Esophagus squamous epithelium (tissue), 5 donors: Measurements from ENCODE around the gene WDR88. TPM values are rescaled to one million over a fixed set of nuclear protein-coding genes. Genes with fewer than 3 reads are reported as not detected.

Experiments
- DNase-seq: peaks from one replicate; lab custom pipeline; 2025; lab: John Stamatoyannopoulos, UW
- H3K27ac ChIP-seq, 4 donors: fragments of 200-600 bp; sonication (generic); one replicate each; pipeline ENCODE4 v1.5.1; 2016 to 2019; ENCODE audit warnings: mild to moderate bottlenecking in 1 of 4
- H3K27me3 ChIP-seq, 4 donors: fragments of 200-600 bp; sonication (generic); 1 replicate in 3 of 4; 2 replicates in 1 of 4; pipeline versions ENCODE4 v1.5.1 to v1.6.0; 2017 to 2021; ENCODE audit warnings: antibody characterized with exemption in 1 of 4
- H3K36me3 ChIP-seq, 3 donors: fragments of 200-600 bp; sonication (generic); one replicate each; pipeline ENCODE4 v1.5.1; 2016 to 2019
- H3K4me1 ChIP-seq, 3 donors: fragments of 200-600 bp; sonication (generic); one replicate each; pipeline ENCODE4 v1.5.1; 2017 to 2019
- H3K4me3 ChIP-seq, 4 donors: fragments of 200-600 bp; sonication (generic); 1 replicate in 3 of 4; 2 replicates in 1 of 4; pipeline ENCODE4 v1.5.1; 2016 to 2019; ENCODE audit warnings: mild to moderate bottlenecking in 2 of 4, moderate library complexity in 1 of 4
- H3K9me3 ChIP-seq, 3 donors: fragments of 200-600 bp; sonication (generic); one replicate each; pipeline ENCODE4 v1.5.1; 2016 to 2019
- CTCF ChIP-seq, 6 experiments: fragments of 450-650 bp in 4 of 6; fragments of 200-600 bp in 2 of 6; sonication (generic) in 2 of 6; IDR thresholded peaks; one replicate each; pipeline ENCODE4 v1.5.1; 2016 to 2019; ENCODE audit warnings: antibody characterized with exemption in 6 of 6, mild to moderate bottlenecking in 4 of 6, moderate library complexity in 4 of 6
- POLR2A ChIP-seq, 4 donors: fragments of 450-650 bp; IDR thresholded peaks; one replicate each; pipeline ENCODE4 v1.6.1; 2017; ENCODE audit warnings: antibody characterized with exemption in 4 of 4, mild to moderate bottlenecking in 4 of 4, moderate library complexity in 3 of 4
- WGBS, 2 donors: methylation state at CpG; one replicate each; pipeline ENCODE4 v1.1.5; 2018; 5-methylcytosine and 5-hydroxymethylcytosine counted together
- intact Hi-C: fragments of 100-400 bp; cut with DNase I; formaldehyde crosslinking; loops from one replicate; pipeline ENCODE4 v1.15.0; 2022
- total RNA-seq, 4 donors: library from RNA; depleted of rRNA; stranded (reverse); fragments of >200 nt; gene quantifications; one replicate each; pipeline ENCODE4 v1.1.0, GENCODE V29; 2016
- donor health status: DM: yes; HTN: yes; CAD: no.

Gene WDR88
- total RNA-seq, 4 donors from 2014 or later: not detected

GRCh38 chr19:33090179-33090578, 41.7 kb upstream of the WDR88 start:
- no peaks in the 10 kb centered on the region for H3K9me3 ChIP-seq
- no peak overlapping the region for H3K4me3 ChIP-seq
- DNase-seq: no peak
- 90 to 91% methylated on average over 3 of the region's 3 CpGs for WGBS, 2 donors
- no peak overlapping the region for H3K27ac ChIP-seq
- peaks cover 6 to 78% (median 27%) of the 10 kb centered on the region in 3 donors for H3K36me3 ChIP-seq
- TF ChIP-seq POLR2A (IDR thresholded peaks at IDR 0.05): no peak
- TF ChIP-seq CTCF (IDR thresholded peaks at IDR 0.05): no peak
- intact Hi-C loops: no loop called here
- H3K4me1 ChIP-seq: no peaks in the 10 kb centered on the region
- no peaks in the 10 kb centered on the region for H3K27me3 ChIP-seq

GRCh38 chr19:33093420-33094210, 38.3 kb upstream of the WDR88 start:
- Histone ChIP-seq H3K27ac (no peak overlapping the region), H3K9me3 (no peaks in the 10 kb centered on the region), H3K4me3 (no peak overlapping the region), H3K36me3 (peaks cover 12 to 100% (median 54%) of the 10 kb centered on the region in 3 donors), H3K27me3 (no peaks in the 10 kb centered on the region), H3K4me1 (no peaks in the 10 kb centered on the region)
- intact Hi-C loops: no loop called here
- no peak for TF ChIP-seq CTCF (IDR thresholded peaks at IDR 0.05)
- no peak for TF ChIP-seq POLR2A (IDR thresholded peaks at IDR 0.05)
- WGBS, 2 donors: 90 to 96% methylated on average over 10 of the region's 11 CpGs
- DNase-seq: no peak

GRCh38 chr19:33094436-33095067, 37.4 kb upstream of the WDR88 start:
- Histone ChIP-seq H3K9me3 (no peaks in the 10 kb centered on the region), H3K27me3 (no peaks in the 10 kb centered on the region), H3K4me3 (no peak overlapping the region), H3K36me3 (peaks cover 10 to 99% (median 55%) of the 10 kb centered on the region in 3 donors), H3K27ac (no peak overlapping the region), H3K4me1 (no peaks in the 10 kb centered on the region)
- intact Hi-C loops: no loop called here
- TF ChIP-seq CTCF (IDR thresholded peaks at IDR 0.05) (no peak), POLR2A (IDR thresholded peaks at IDR 0.05) (no peak)
- no peak for DNase-seq
- 72 to 82% methylated on average over 6 of the region's 6 CpGs for WGBS, 2 donors

GRCh38 chr19:33096005-33096404, 35.9 kb upstream of the WDR88 start:
- Histone ChIP-seq H3K27ac (no peak overlapping the region), H3K4me1 (no peaks in the 10 kb centered on the region), H3K9me3 (no peaks in the 10 kb centered on the region), H3K4me3 (no peak overlapping the region), H3K36me3 (peaks cover 6 to 99% (median 58%) of the 10 kb centered on the region in 3 donors), H3K27me3 (no peaks in the 10 kb centered on the region)
- no peak for DNase-seq
- intact Hi-C loops: no loop called here
- WGBS, 2 donors: 65 to 66% methylated on average over 4 of the region's 4 CpGs
- TF ChIP-seq CTCF (IDR thresholded peaks at IDR 0.05): no peak
- TF ChIP-seq POLR2A (IDR thresholded peaks at IDR 0.05): no peak

GRCh38 chr19:33098055-33098534, 33.8 kb upstream of the WDR88 start:
- no peak overlapping the region for H3K27ac ChIP-seq
- intact Hi-C loops: no loop called here

More at GRCh38 chr19:33098055-33098534, 33.8 kb upstream of the WDR88 start:
- 74 to 90% methylated on average over 1 to 4 of the region's 4 CpGs for WGBS, 2 donors
- Histone ChIP-seq H3K36me3 (peaks cover 6 to 99% (median 59%) of the 10 kb centered on the region in 3 donors), H3K27me3 (no peaks in the 10 kb centered on the region), H3K4me3 (no peak overlapping the region), H3K9me3 (no peaks in the 10 kb centered on the region), H3K4me1 (no peaks in the 10 kb centered on the region)
- no peak for TF ChIP-seq CTCF (IDR thresholded peaks at IDR 0.05)
- DNase-seq: no peak
